ENCODE results near the gene ERN2. TPM values are rescaled to one million over a fixed set of nuclear protein-coding genes. Genes with fewer than 3 reads are reported as not detected.

ERN2 gene
- 1 to 10 TPM; 1.3 to 1.4 TPM for total RNA-seq
- polyA plus RNA-seq (2013, experiment 1 of 2) = 0.39 TPM
- 0.37 TPM for polyA plus RNA-seq (2013, experiment 2 of 2)
- long read RNA-seq, experiment 1 = 0 reads
- long read RNA-seq, experiment 2 = 0 reads
- long read RNA-seq, experiment 3 = 0 reads
- long read RNA-seq, experiment 4, partial matches to known transcripts = 0 of 4 reads
- long read RNA-seq, experiment 4, other reads (novel, unspliced or antisense) = 1 of 4 reads

DNA sequence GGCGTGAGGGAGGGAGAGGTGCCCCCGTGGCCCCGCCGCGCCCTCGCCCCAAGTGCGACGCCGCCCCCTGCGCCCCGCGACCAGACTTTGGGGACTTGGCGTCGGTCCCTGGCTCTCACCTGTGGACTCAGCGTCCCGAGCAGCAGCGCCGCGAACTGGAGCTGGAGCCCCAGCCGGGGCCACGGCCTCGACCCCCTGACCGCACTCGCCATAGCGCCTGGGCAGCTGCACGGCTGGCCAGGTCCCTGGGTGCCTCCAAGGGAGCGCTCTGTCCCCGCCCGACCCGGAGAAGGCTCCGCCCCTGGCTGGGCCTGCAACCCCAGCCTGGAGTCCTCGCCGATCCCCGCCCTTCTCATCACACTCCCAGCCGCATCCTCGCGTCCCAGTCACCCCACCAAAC, at the start of gene ERN2:
ERN2 (minus strand) TSS at position 247 of the 400 bp plus-strand sequence; CDS start at position 212, 35 bp downstream.
- Mint-ChIP-seq H3K36me3 (ENCODE audit: low read depth) (no peaks in the 10 kb centered on the region), H3K4me3 (peak within 1 kb of the TSS; percentile 47), H3K9me3 (peaks cover 8% of the 10 kb centered on the region), H3K27me3 (ENCODE audit: insufficient read depth) (peaks cover 69% of the 10 kb centered on the region), H3K27ac (no peak within 1 kb of the TSS), H3K4me1 (peaks cover 4% of the 10 kb centered on the region)
- no peak within 1 kb of the TSS for H3K4me3 ChIP-seq (ENCODE audit: low read length)
- WGBS, 2 experiments (ENCODE audit: insufficient coverage in 1 of 2, insufficient read length in 1 of 2) = 77 to 85% methylated on average over 17 to 37 of the region's 37 CpGs
- no peaks in the 10 kb centered on the region for H3K27me3 ChIP-seq (ENCODE audit: control insufficient read depth, insufficient read depth, low read length, poor library complexity, severe bottlenecking)
- TF ChIP-seq, protein P1, sequence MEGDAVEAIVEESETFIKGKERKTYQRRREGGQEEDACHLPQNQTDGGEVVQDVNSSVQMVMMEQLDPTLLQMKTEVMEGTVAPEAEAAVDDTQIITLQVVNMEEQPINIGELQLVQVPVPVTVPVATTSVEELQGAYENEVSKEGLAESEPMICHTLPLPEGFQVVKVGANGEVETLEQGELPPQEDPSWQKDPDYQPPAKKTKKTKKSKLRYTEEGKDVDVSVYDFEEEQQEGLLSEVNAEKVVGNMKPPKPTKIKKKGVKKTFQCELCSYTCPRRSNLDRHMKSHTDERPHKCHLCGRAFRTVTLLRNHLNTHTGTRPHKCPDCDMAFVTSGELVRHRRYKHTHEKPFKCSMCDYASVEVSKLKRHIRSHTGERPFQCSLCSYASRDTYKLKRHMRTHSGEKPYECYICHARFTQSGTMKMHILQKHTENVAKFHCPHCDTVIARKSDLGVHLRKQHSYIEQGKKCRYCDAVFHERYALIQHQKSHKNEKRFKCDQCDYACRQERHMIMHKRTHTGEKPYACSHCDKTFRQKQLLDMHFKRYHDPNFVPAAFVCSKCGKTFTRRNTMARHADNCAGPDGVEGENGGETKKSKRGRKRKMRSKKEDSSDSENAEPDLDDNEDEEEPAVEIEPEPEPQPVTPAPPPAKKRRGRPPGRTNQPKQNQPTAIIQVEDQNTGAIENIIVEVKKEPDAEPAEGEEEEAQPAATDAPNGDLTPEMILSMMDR (conservative IDR thresholded peaks at IDR 0.05) = no peak
- H3K9me3 ChIP-seq (ENCODE audit: control insufficient read depth, low read length) = no peaks in the 10 kb centered on the region
- H3K4me1 ChIP-seq (ENCODE audit: control insufficient read depth, insufficient read depth, low read length) = no peaks in the 10 kb centered on the region
- H3K27ac ChIP-seq (ENCODE audit: low read depth, low read length) = no peak within 1 kb of the TSS
- no peaks in the 10 kb centered on the region for H3K36me3 ChIP-seq (ENCODE audit: control insufficient read depth, insufficient read depth, low read length)
- H3K9ac ChIP-seq (ENCODE audit: extremely low read depth, low read length, poor library complexity, severe bottlenecking) = no peak within 1 kb of the TSS
- peak; percentile 78 for DNase-seq

DNA sequence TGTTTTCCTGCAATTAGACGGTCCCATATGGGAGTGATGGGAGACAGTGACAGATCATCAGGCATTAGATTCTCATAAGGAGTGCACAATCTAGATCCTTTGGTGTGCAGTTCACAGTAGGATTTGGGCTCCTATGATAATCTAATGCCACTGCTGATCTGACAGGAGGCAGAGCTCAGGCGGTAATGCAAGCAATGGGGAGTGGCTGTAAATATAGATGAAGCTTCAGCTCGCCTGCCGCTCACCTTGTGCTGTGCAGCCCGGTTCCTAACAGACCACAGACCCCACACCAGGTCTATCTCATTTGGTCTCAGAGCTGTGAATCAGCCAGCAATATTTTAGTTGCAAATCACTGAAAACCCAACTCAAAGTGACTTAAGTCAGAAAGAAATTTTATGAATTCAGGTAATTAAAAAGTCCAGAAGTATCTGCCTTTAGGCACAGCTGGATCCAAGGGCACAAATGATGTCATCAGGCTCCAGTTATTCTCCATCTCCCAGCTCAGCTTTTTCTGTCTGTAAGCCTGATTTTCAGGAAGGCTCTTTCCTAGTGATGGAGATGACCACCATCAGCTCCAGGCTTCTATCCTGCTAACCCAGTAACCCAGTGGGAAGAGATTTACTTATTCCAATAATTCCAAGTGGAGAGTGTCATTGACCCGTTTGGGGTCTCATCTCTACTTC, 45.1 kb upstream of the ERN2 start:
- Mint-ChIP-seq H3K27ac (no peak overlapping the region), H3K4me3 (no peak overlapping the region), H3K9me3 (peaks cover 12% of the 10 kb centered on the region), H3K36me3 (ENCODE audit: low read depth) (peaks cover 1% of the 10 kb centered on the region), H3K27me3 (ENCODE audit: insufficient read depth) (peaks cover 49% of the 10 kb centered on the region), H3K4me1 (no peaks in the 10 kb centered on the region)
- WGBS, 2 experiments (ENCODE audit: insufficient coverage in 1 of 2, insufficient read length in 1 of 2) = 82 to 92% methylated on average over 2 to 6 of the region's 6 CpGs
- H3K4me1 ChIP-seq (ENCODE audit: control insufficient read depth, insufficient read depth, low read length) = no peaks in the 10 kb centered on the region
- no peak overlapping the region for H3K9ac ChIP-seq (ENCODE audit: extremely low read depth, low read length, poor library complexity, severe bottlenecking)
- H3K9me3 ChIP-seq (ENCODE audit: control insufficient read depth, low read length) = no peaks in the 10 kb centered on the region
- no peak overlapping the region for H3K4me3 ChIP-seq (ENCODE audit: low read length)
- TF ChIP-seq, protein P1 (conservative IDR thresholded peaks at IDR 0.05) = no peak
- no peak for DNase-seq
- H3K27ac ChIP-seq (ENCODE audit: low read depth, low read length) = no peak overlapping the region
- H3K36me3 ChIP-seq (ENCODE audit: control insufficient read depth, insufficient read depth, low read length) = no peaks in the 10 kb centered on the region
- peaks cover 28% of the 10 kb centered on the region for H3K27me3 ChIP-seq (ENCODE audit: control insufficient read depth, insufficient read depth, low read length, poor library complexity, severe bottlenecking)

DNA sequence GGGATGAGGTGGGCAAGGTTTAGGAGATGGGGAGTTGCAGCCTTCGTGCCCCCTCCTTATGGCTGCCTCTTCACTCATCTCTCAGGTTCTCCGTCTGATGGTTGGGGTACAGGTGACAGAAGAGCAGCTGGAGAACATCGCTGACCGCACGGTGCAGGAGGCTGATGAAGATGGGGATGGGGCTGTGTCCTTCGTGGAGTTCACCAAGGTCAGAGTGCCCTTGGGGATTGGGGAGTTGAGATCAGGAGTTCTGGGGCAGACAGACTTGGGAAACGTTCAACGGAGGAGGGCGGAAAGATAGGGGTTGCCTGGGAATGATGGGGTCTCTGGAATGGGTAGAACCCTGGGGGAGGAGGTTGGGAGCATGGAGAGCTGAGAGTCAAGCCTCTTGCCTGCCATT, 44.1 kb upstream of the ERN2 start:
- no peak overlapping the region for H3K27ac ChIP-seq (ENCODE audit: low read depth, low read length)
- no peaks in the 10 kb centered on the region for H3K4me1 ChIP-seq (ENCODE audit: control insufficient read depth, insufficient read depth, low read length)
- peaks cover 1% of the 10 kb centered on the region for H3K36me3 Mint-ChIP-seq (ENCODE audit: low read depth)
- H3K27me3 Mint-ChIP-seq (ENCODE audit: insufficient read depth) = peaks cover 55% of the 10 kb centered on the region
- H3K4me1 Mint-ChIP-seq = no peaks in the 10 kb centered on the region
- peaks cover 28% of the 10 kb centered on the region for H3K27me3 ChIP-seq (ENCODE audit: control insufficient read depth, insufficient read depth, low read length, poor library complexity, severe bottlenecking)
- TF ChIP-seq, protein P1 (conservative IDR thresholded peaks at IDR 0.05) = no peak
- H3K27ac Mint-ChIP-seq = no peak overlapping the region
- H3K4me3 Mint-ChIP-seq = no peak overlapping the region
- no peak overlapping the region for H3K4me3 ChIP-seq (ENCODE audit: low read length)
- peaks cover 12% of the 10 kb centered on the region for H3K9me3 Mint-ChIP-seq
- no peak for DNase-seq
- WGBS, 2 experiments (ENCODE audit: insufficient coverage in 1 of 2, insufficient read length in 1 of 2) = 92 to 93% methylated on average over 8 to 9 of the region's 9 CpGs
- no peak overlapping the region for H3K9ac ChIP-seq (ENCODE audit: extremely low read depth, low read length, poor library complexity, severe bottlenecking)
- H3K36me3 ChIP-seq (ENCODE audit: control insufficient read depth, insufficient read depth, low read length) = no peaks in the 10 kb centered on the region
- H3K9me3 ChIP-seq (ENCODE audit: control insufficient read depth, low read length) = no peaks in the 10 kb centered on the region

Data from endodermal cell (in vitro differentiated cells).